Measurements from ENCODE around the gene LILRB2. TPM values are rescaled to one million over a fixed set of nuclear protein-coding genes. Genes with fewer than 3 reads are reported as not detected.
A peak's percentile ranks its signal among the peaks of the same experiment; 100 is the strongest.
"Not testable (repeated sequence)": the region's sequence is repeated elsewhere in the genome, so short reads cannot be mapped to it uniquely, and the experiment has no call there.

LILRB2 gene
- polyA plus RNA-seq, 3 donors: 111 to 574 (median 172) TPM

DNA sequence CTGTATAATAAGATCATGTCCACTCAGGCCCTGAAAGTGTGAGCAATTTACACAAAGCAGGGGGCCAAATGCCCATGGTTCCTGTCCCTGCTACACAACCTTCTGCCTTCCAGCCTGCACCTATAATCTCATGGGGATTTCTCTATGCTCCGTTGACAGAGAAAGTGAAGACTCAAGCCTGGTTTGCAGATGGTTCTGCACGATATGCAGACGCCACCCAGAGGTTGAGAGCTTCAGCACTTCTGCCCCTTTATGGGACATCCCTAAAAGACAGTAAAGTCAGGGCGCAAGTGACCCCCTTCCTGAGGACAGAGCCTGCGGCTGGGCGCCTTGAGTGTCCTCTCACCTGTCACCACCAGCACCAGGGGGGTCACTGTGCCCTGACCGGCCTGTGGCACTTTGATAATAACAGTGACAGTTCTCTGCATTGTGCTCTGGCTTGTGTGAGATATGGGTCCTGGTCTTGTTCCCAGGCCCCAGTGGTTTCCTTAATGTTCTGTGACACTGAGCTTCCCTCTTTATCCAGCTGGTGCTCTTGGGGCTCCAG lies 16.9 kb upstream of the LILRB2 start:
- Histone ChIP-seq H3K4me2 (replicated peaks; ENCODE audit: extremely low read depth, low read length, poor library complexity, severe bottlenecking) (peak overlapping the region; percentile 55), H3K9me3 (replicated peaks in 1 of 2; ENCODE audit: control insufficient read depth in 1 of 2, insufficient read depth in 1 of 2, low read length in 2 of 2) (no peaks in the 10 kb centered on the region), H3K27ac (ENCODE audit: low read depth in 1 of 2, low read length in 2 of 2) (no peak overlapping the region), H2AFZ (ENCODE audit: insufficient read depth, low read depth, low read length, poor library complexity, severe bottlenecking) (no peak overlapping the region), H3K36me3 (replicated peaks in 1 of 2; ENCODE audit: control insufficient read depth in 1 of 2, insufficient read depth in 2 of 2, low read length in 2 of 2) (peaks cover 0 to 9% of the 10 kb centered on the region in 2 donors), H3K79me2 (ENCODE audit: insufficient read depth, low read length) (no peaks in the 10 kb centered on the region), H3K27me3 (ENCODE audit: control insufficient read depth in 2 of 2, insufficient read depth in 2 of 2, low read length in 2 of 2) (peaks cover 2 to 7% of the 10 kb centered on the region in 2 donors), H3K4me3 (replicated peaks in 1 of 3; ENCODE audit: low read depth in 2 of 3, low read length in 3 of 3) (no peak overlapping the region), H4K20me1 (ENCODE audit: insufficient read depth, low read length) (no peaks in the 10 kb centered on the region), H3K4me1 (ENCODE audit: control insufficient read depth in 1 of 2, insufficient read depth in 2 of 2, low read length in 2 of 2) (peaks cover 41 to 46% of the 10 kb centered on the region in 2 donors), H3K9ac (ENCODE audit: insufficient read depth, low read length, poor library complexity, severe bottlenecking) (no peak overlapping the region)
- peaks cover 0 to 13% (median 3%) of the 10 kb centered on the region in 7 donors for H3K9me3 Mint-ChIP-seq
- H3K4me1 Mint-ChIP-seq: peaks cover 48% of the 10 kb centered on the region
- H3K27me3 Mint-ChIP-seq (ENCODE audit: low read depth in 3 of 3): peaks cover 9 to 18% (median 11%) of the 10 kb centered on the region in 3 donors
- H3K36me3 Mint-ChIP-seq: no peaks in the 10 kb centered on the region
- no peak overlapping the region for H3K4me3 Mint-ChIP-seq
- 47% methylated on average over 4 of the region's 7 CpGs for WGBS (ENCODE audit: insufficient coverage)
- peak overlapping the region in 3 of 7 donors; percentile 50 to 69 (median 66) for H3K27ac Mint-ChIP-seq
- DNase-seq: peak in 2 of 3 donors; percentile 34
- TF ChIP-seq CTCF (IDR thresholded peaks at IDR 0.05): peak; percentile 31
- intact Hi-C loops (cut with micrococcal nuclease): loop anchor here in 1 of 2 donors (5.0 kb wide), 1 partner anchor 279 kb away; no protein-coding TSS in a partner anchor

GRCh38 chr19:54294539-54294938 lies 13.6 kb upstream of the LILRB2 start:
- H3K27me3 ChIP-seq (ENCODE audit: control insufficient read depth in 2 of 2, insufficient read depth in 2 of 2, low read length in 2 of 2): peaks cover 2 to 11% of the 10 kb centered on the region in 2 donors
- intact Hi-C loops (cut with micrococcal nuclease): loop anchor here in 1 of 2 donors (5.0 kb wide), 1 partner anchor 37 kb away; the partner anchor contains the start of gene LILRB5
- H3K4me1 ChIP-seq (ENCODE audit: control insufficient read depth in 1 of 2, insufficient read depth in 2 of 2, low read length in 2 of 2): peaks cover 32 to 35% of the 10 kb centered on the region in 2 donors
- no peak overlapping the region for H3K9ac ChIP-seq (ENCODE audit: insufficient read depth, low read length, poor library complexity, severe bottlenecking)
- Mint-ChIP-seq H3K4me1 (peaks cover 37% of the 10 kb centered on the region), H3K36me3 (no peaks in the 10 kb centered on the region), H3K9me3 (peaks cover 0 to 10% (median 3%) of the 10 kb centered on the region in 7 donors), H3K27me3 (ENCODE audit: low read depth in 3 of 3) (peaks cover 18 to 19% (median 19%) of the 10 kb centered on the region in 3 donors), H3K4me3 (no peak overlapping the region), H3K27ac (peak overlapping the region in 1 of 7 donors; percentile 28)
- H3K9me3 ChIP-seq (replicated peaks in 1 of 2; ENCODE audit: control insufficient read depth in 1 of 2, insufficient read depth in 1 of 2, low read length in 2 of 2): no peaks in the 10 kb centered on the region
- H4K20me1 ChIP-seq (ENCODE audit: insufficient read depth, low read length): no peaks in the 10 kb centered on the region
- no peak overlapping the region for H3K4me3 ChIP-seq (replicated peaks in 1 of 3; ENCODE audit: low read depth in 2 of 3, low read length in 3 of 3)
- no peak for DNase-seq
- H2AFZ ChIP-seq (ENCODE audit: insufficient read depth, low read depth, low read length, poor library complexity, severe bottlenecking): no peak overlapping the region
- H3K36me3 ChIP-seq (replicated peaks in 1 of 2; ENCODE audit: control insufficient read depth in 1 of 2, insufficient read depth in 2 of 2, low read length in 2 of 2): peaks cover 0 to 9% of the 10 kb centered on the region in 2 donors
- no peak for TF ChIP-seq CTCF (IDR thresholded peaks at IDR 0.05)
- no peak overlapping the region for H3K4me2 ChIP-seq (replicated peaks; ENCODE audit: extremely low read depth, low read length, poor library complexity, severe bottlenecking)
- H3K27ac ChIP-seq (ENCODE audit: low read depth in 1 of 2, low read length in 2 of 2): no peak overlapping the region
- H3K79me2 ChIP-seq (ENCODE audit: insufficient read depth, low read length): no peaks in the 10 kb centered on the region
- 90% methylated on average over 3 of the region's 6 CpGs for WGBS (ENCODE audit: insufficient coverage)

- H3K4me1 ChIP-seq (ENCODE audit: control insufficient read depth in 1 of 2, insufficient read depth in 2 of 2, low read length in 2 of 2): peaks cover 41 to 52% of the 10 kb centered on the region in 2 donors
- intact Hi-C loops (cut with micrococcal nuclease): loop anchor here in 1 of 2 donors (10.0 kb wide), 1 partner anchor 46 kb away; the partner anchor contains the start of gene LILRA4
- not testable (repeated sequence) for H2AFZ ChIP-seq (ENCODE audit: insufficient read depth, low read depth, low read length, poor library complexity, severe bottlenecking); H3K9ac ChIP-seq (ENCODE audit: insufficient read depth, low read length, poor library complexity, severe bottlenecking); H3K4me2 ChIP-seq (replicated peaks; ENCODE audit: extremely low read depth, low read length, poor library complexity, severe bottlenecking); H3K36me3 Mint-ChIP-seq; H4K20me1 ChIP-seq (ENCODE audit: insufficient read depth, low read length); H3K9me3 ChIP-seq (replicated peaks in 1 of 2; ENCODE audit: control insufficient read depth in 1 of 2, insufficient read depth in 1 of 2, low read length in 2 of 2); H3K9me3 Mint-ChIP-seq; H3K79me2 ChIP-seq (ENCODE audit: insufficient read depth, low read length); H3K36me3 ChIP-seq (replicated peaks in 1 of 2; ENCODE audit: control insufficient read depth in 1 of 2, insufficient read depth in 2 of 2, low read length in 2 of 2)
- peaks cover 14 to 21% (median 16%) of the 10 kb centered on the region in 3 donors for H3K27me3 Mint-ChIP-seq (ENCODE audit: low read depth in 3 of 3)
- peaks cover 2 to 11% of the 10 kb centered on the region in 2 donors for H3K27me3 ChIP-seq (ENCODE audit: control insufficient read depth in 2 of 2, insufficient read depth in 2 of 2, low read length in 2 of 2)
- peak overlapping the region in 1 of 3 experiments; percentile 17 for H3K4me3 ChIP-seq (replicated peaks in 1 of 3; ENCODE audit: low read depth in 2 of 3, low read length in 3 of 3)
- H3K27ac Mint-ChIP-seq: peak overlapping the region in 2 of 7 donors; percentile 10 to 75
- H3K4me1 Mint-ChIP-seq: peaks cover 51% of the 10 kb centered on the region
- DNase-seq: peak in 1 of 3 donors; percentile 37
- H3K4me3 Mint-ChIP-seq: peak overlapping the region in 1 of 2 donors; percentile 39
- 36% methylated on average over 2 of the region's 8 CpGs for WGBS (ENCODE audit: insufficient coverage)
- H3K27ac ChIP-seq (ENCODE audit: low read depth in 1 of 2, low read length in 2 of 2): peak overlapping the region; percentile 26 to 31
Measured at GRCh38 chr19:54289160-54289559, 8.2 kb upstream of the LILRB2 start.
